WTC11 (cell line): ENCODE data around the gene FMNL3. TPM values are rescaled to one million over a fixed set of nuclear protein-coding genes. Genes with fewer than 3 reads are reported as not detected.

Source experiments
- ATAC-seq: fragments of 200-7000 bp; cut with Tn5 transposase; 2 replicates; pipeline ENCODE4 v1.10.0; 2021; ENCODE audit warnings: mild to moderate bottlenecking, moderate library complexity
- CTCF ChIA-PET: fragments of 300-600 bp; sonication (Branson Sonifier 250); formaldehyde crosslinking; loops from one replicate; lab custom pipeline; 2021; ENCODE audit warnings: antibody characterized with exemption; lab: Charles Lee
- POLR2A ChIA-PET: fragments of 350-600 bp; sonication (Branson Sonifier 250); formaldehyde crosslinking; loops from one replicate; lab custom pipeline; 2021; ENCODE audit warnings: antibody characterized with exemption; lab: Charles Lee
- DNase-seq: peaks from one replicate; pipeline ENCODE4 v3.0.0; 2021; ENCODE audit warnings: low spot score
- H3K27ac Mint-ChIP-seq: 2 replicates; pipeline ENCODE4 v1.8.0; 2021; ENCODE audit warnings: mixed read lengths
- H3K27me3 Mint-ChIP-seq: 2 replicates; pipeline ENCODE4 v1.8.0; 2021; ENCODE audit warnings: low read depth, mild to moderate bottlenecking, moderate library complexity, mixed read lengths
- H3K36me3 Mint-ChIP-seq: 2 replicates; pipeline ENCODE4 v1.8.0; 2021; ENCODE audit warnings: mixed read lengths
- H3K4me1 Mint-ChIP-seq: 2 replicates; pipeline ENCODE4 v1.8.0; 2022; ENCODE audit warnings: mixed read lengths
- H3K4me3 Mint-ChIP-seq: 2 replicates; pipeline ENCODE4 v1.8.0; 2021; ENCODE audit warnings: mild to moderate bottlenecking, moderate library complexity, mixed read lengths
- H3K9me3 Mint-ChIP-seq: 2 replicates; pipeline ENCODE4 v1.8.0; 2021; ENCODE audit warnings: mixed read lengths
- AR ChIP-seq: fragments of 250-450 bp; sonication (Bioruptor Pico); IDR thresholded peaks from 2 replicates; pipeline ENCODE4 v1.9.0; 2021; ENCODE audit warnings: mild to moderate bottlenecking
- CBFB ChIP-seq: sonication (generic); formaldehyde crosslinking; IDR thresholded peaks from 2 replicates; pipeline ENCODE4 v1.8.1; 2022; ENCODE audit warnings: mild to moderate bottlenecking, low read depth, missing genetic modification reagents
- CREM ChIP-seq: sonication (generic); formaldehyde crosslinking; IDR thresholded peaks from 2 replicates; pipeline ENCODE4 v1.8.1; 2022; ENCODE audit warnings: mild to moderate bottlenecking, missing genetic modification reagents, moderate library complexity
- ELF4 ChIP-seq: sonication (generic); formaldehyde crosslinking; IDR thresholded peaks from 2 replicates; pipeline ENCODE4 v1.8.1; 2022; ENCODE audit warnings: low read depth, mild to moderate bottlenecking, moderate library complexity, missing genetic modification reagents
- EMX1 ChIP-seq: fragments of 250-450 bp; sonication (Bioruptor Pico); IDR thresholded peaks from 2 replicates; pipeline ENCODE4 v1.8.0; 2021; ENCODE audit warnings: mild to moderate bottlenecking
- ESRRA ChIP-seq: sonication (generic); formaldehyde crosslinking; IDR thresholded peaks from 2 replicates; pipeline ENCODE4 v1.8.1; 2022; ENCODE audit warnings: mild to moderate bottlenecking, missing genetic modification reagents, borderline replicate concordance
- FOXK1 ChIP-seq: sonication (generic); formaldehyde crosslinking; IDR thresholded peaks from 2 replicates; pipeline ENCODE4 v1.8.0; 2022; ENCODE audit warnings: mild to moderate bottlenecking, moderate library complexity, missing genetic modification reagents
- FOXP1 ChIP-seq: sonication (generic); formaldehyde crosslinking; IDR thresholded peaks from 2 replicates; pipeline ENCODE4 v1.8.0; 2022; ENCODE audit warnings: missing genetic modification reagents, mild to moderate bottlenecking, moderate library complexity, borderline replicate concordance
- HMGA2 ChIP-seq: fragments of 250-450 bp; sonication (Bioruptor Pico); IDR thresholded peaks from 2 replicates; pipeline ENCODE4 v1.4.0; 2021; ENCODE audit warnings: mild to moderate bottlenecking, moderate library complexity
- NR1H2 ChIP-seq: sonication (generic); formaldehyde crosslinking; IDR thresholded peaks from 2 replicates; pipeline ENCODE4 v1.9.0; 2021; ENCODE audit warnings: mild to moderate bottlenecking, moderate library complexity, missing genetic modification reagents
- PRDM15 ChIP-seq: sonication (generic); formaldehyde crosslinking; IDR thresholded peaks from 2 replicates; pipeline ENCODE4 v1.8.0; 2022; ENCODE audit warnings: missing genetic modification reagents
- SMAD3 ChIP-seq: sonication (generic); formaldehyde crosslinking; IDR thresholded peaks from 2 replicates; pipeline ENCODE4 v1.8.0; 2022; ENCODE audit warnings: missing genetic modification reagents, mild to moderate bottlenecking, borderline replicate concordance
- TEAD4 ChIP-seq: sonication (generic); formaldehyde crosslinking; IDR thresholded peaks from 2 replicates; pipeline ENCODE4 v1.8.0; 2022; ENCODE audit warnings: mild to moderate bottlenecking, missing genetic modification reagents
- TP53 ChIP-seq: sonication (generic); formaldehyde crosslinking; IDR thresholded peaks from 2 replicates; pipeline ENCODE4 v1.8.1; 2023; ENCODE audit warnings: mild to moderate bottlenecking, missing genetic modification reagents
- ZNF423 ChIP-seq: fragments of 250-450 bp; sonication (Bioruptor Pico); IDR thresholded peaks from 2 replicates; pipeline ENCODE4 v2.1.2; 2022; ENCODE audit warnings: mild to moderate bottlenecking, moderate library complexity
- ZNF425 ChIP-seq: fragments of 250-450 bp; sonication (Bioruptor Pico); conservative IDR thresholded peaks from 2 replicates; pipeline ENCODE4 v1.9.0; 2021; ENCODE audit warnings: mild to moderate bottlenecking
- ZNF512 ChIP-seq: sonication (generic); formaldehyde crosslinking; IDR thresholded peaks from 2 replicates; pipeline ENCODE4 v1.8.1; 2022; ENCODE audit warnings: missing genetic modification reagents, borderline replicate concordance
- total RNA-seq: library from RNA; stranded (reverse); gene quantifications from 3 replicates; pipeline ENCODE4 v1.2.3, GENCODE V29; 2021
- TF ChIP-seq, protein P1 (sequence below): sonication (generic); formaldehyde crosslinking; IDR thresholded peaks from 2 replicates; pipeline ENCODE4 v1.8.1; 2023; ENCODE audit warnings: mild to moderate bottlenecking, moderate library complexity, missing genetic modification reagents
- TF ChIP-seq, protein P2 (sequence below): sonication (generic); formaldehyde crosslinking; IDR thresholded peaks from 2 replicates; pipeline ENCODE4 v1.8.1; 2022; ENCODE audit warnings: mild to moderate bottlenecking, missing genetic modification reagents, moderate library complexity, borderline replicate concordance
- TF ChIP-seq, protein P3 (sequence below): sonication (generic); formaldehyde crosslinking; conservative IDR thresholded peaks from 2 replicates; pipeline ENCODE4 v1.8.1; 2023; ENCODE audit warnings: mild to moderate bottlenecking, low read depth, missing genetic modification reagents, moderate library complexity

FMNL3 gene
- total RNA-seq, 1 experiment from 2014 or later, result 19.3 TPM

- TF ChIP-seq, protein P1, sequence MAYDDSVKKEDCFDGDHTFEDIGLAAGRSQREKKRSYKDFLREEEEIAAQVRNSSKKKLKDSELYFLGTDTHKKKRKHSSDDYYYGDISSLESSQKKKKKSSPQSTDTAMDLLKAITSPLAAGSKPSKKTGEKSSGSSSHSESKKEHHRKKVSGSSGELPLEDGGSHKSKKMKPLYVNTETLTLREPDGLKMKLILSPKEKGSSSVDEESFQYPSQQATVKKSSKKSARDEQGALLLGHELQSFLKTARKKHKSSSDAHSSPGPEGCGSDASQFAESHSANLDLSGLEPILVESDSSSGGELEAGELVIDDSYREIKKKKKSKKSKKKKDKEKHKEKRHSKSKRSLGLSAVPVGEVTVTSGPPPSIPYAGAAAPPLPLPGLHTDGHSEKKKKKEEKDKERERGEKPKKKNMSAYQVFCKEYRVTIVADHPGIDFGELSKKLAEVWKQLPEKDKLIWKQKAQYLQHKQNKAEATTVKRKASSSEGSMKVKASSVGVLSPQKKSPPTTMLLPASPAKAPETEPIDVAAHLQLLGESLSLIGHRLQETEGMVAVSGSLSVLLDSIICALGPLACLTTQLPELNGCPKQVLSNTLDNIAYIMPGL (CRISPR knock-in tag), result no peak
- TF ChIP-seq CBFB (CRISPR knock-in tag) (no peak), EMX1 (CRISPR knock-in tag) (no peak), ESRRA (CRISPR knock-in tag) (no peak), FOXK1 (CRISPR knock-in tag) (no peak), AR (no peak), ZNF425 (CRISPR knock-in tag) (no peak), ZNF512 (CRISPR knock-in tag) (no peak), HMGA2 (CRISPR knock-in tag) (no peak), ELF4 (CRISPR knock-in tag) (no peak), ZNF423 (no peak)
- TF ChIP-seq, protein P2, sequence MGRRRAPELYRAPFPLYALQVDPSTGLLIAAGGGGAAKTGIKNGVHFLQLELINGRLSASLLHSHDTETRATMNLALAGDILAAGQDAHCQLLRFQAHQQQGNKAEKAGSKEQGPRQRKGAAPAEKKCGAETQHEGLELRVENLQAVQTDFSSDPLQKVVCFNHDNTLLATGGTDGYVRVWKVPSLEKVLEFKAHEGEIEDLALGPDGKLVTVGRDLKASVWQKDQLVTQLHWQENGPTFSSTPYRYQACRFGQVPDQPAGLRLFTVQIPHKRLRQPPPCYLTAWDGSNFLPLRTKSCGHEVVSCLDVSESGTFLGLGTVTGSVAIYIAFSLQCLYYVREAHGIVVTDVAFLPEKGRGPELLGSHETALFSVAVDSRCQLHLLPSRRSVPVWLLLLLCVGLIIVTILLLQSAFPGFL (CRISPR knock-in tag), result no peak
Observed at GRCh38 chr12:49654715-49655114, 52.5 kb downstream of the FMNL3 start (continued).

GRCh38 chr12:49652921-49653520 lies 54.2 kb downstream of the FMNL3 start:
- no peaks in the 10 kb centered on the region for H3K9me3 Mint-ChIP-seq
- ChIA-PET POLR2A (no interaction called here), CTCF (interaction anchor here (0.9 to 1.8 kb wide), 3 partner anchors 16 to 88 kb away, joined by 3 to 5 read pairs (median 3); partner anchors contain the start of gene TMBIM6)
- no peak overlapping the region for H3K4me3 Mint-ChIP-seq
- H3K36me3 Mint-ChIP-seq, result peaks cover 51% of the 10 kb centered on the region
- peaks cover 4% of the 10 kb centered on the region; the same call in 1 of the 2 replicates for H3K4me1 Mint-ChIP-seq
- no peak for DNase-seq
- no peak overlapping the region for H3K27ac Mint-ChIP-seq
- no peaks in the 10 kb centered on the region for H3K27me3 Mint-ChIP-seq
- no peak for ATAC-seq
- TF ChIP-seq NR1H2 (CRISPR knock-in tag) (no peak), TEAD4 (CRISPR knock-in tag) (no peak), TP53 (CRISPR knock-in tag) (no peak), PRDM15 (CRISPR knock-in tag) (no peak), CREM (CRISPR knock-in tag) (no peak), SMAD3 (CRISPR knock-in tag) (no peak), FOXP1 (CRISPR knock-in tag) (no peak)
- TF ChIP-seq, protein P3, sequence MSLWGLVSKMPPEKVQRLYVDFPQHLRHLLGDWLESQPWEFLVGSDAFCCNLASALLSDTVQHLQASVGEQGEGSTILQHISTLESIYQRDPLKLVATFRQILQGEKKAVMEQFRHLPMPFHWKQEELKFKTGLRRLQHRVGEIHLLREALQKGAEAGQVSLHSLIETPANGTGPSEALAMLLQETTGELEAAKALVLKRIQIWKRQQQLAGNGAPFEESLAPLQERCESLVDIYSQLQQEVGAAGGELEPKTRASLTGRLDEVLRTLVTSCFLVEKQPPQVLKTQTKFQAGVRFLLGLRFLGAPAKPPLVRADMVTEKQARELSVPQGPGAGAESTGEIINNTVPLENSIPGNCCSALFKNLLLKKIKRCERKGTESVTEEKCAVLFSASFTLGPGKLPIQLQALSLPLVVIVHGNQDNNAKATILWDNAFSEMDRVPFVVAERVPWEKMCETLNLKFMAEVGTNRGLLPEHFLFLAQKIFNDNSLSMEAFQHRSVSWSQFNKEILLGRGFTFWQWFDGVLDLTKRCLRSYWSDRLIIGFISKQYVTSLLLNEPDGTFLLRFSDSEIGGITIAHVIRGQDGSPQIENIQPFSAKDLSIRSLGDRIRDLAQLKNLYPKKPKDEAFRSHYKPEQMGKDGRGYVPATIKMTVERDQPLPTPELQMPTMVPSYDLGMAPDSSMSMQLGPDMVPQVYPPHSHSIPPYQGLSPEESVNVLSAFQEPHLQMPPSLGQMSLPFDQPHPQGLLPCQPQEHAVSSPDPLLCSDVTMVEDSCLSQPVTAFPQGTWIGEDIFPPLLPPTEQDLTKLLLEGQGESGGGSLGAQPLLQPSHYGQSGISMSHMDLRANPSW (CRISPR knock-in tag), result no peak
